HepG2 (cell line): Measurements from ENCODE around the gene ARID5B. TPM values are rescaled to one million over a fixed set of nuclear protein-coding genes. Genes with fewer than 3 reads are reported as not detected.

Experiments
- AKAP8 ChIP-seq: sonication (generic); formaldehyde crosslinking; IDR thresholded peaks from 2 replicates; pipeline ENCODE4 v1.5.1; 2020; ENCODE audit warnings: mild to moderate bottlenecking, missing genetic modification reagents
- ARID5B ChIP-seq: IDR thresholded peaks from 2 replicates; pipeline ENCODE4 v1.4.0; 2020; ENCODE audit warnings: mild to moderate bottlenecking, missing genetic modification reagents
- ATF4 ChIP-seq, 2 experiments: fragments of 450-650 bp in 1 of 2; sonication (generic) in 1 of 2; formaldehyde crosslinking; IDR thresholded peaks; 2 replicates each; pipeline versions ENCODE4 v1.5.0 to v1.8.0; 2020 to 2022; ENCODE audit warnings: mild to moderate bottlenecking in 1 of 2, missing genetic modification reagents in 1 of 2
- ATF5 ChIP-seq: sonication (generic); formaldehyde crosslinking; IDR thresholded peaks from 2 replicates; pipeline ENCODE4 v1.4.0; 2020; ENCODE audit warnings: mild to moderate bottlenecking, low read depth, missing genetic modification reagents
- CAMTA2 ChIP-seq: sonication (generic); formaldehyde crosslinking; IDR thresholded peaks from 2 replicates; pipeline ENCODE4 v1.4.0; 2020; ENCODE audit warnings: mild to moderate bottlenecking, missing genetic modification reagents, borderline replicate concordance
- EP300 ChIP-seq, 3 experiments: sonication (generic) in 1 of 3; formaldehyde crosslinking in 1 of 3; IDR thresholded peaks; 2 replicates each; pipeline versions ENCODE4 v1.5.1 to v1.6.1; 2011 to 2020; ENCODE audit warnings: low read depth in 2 of 3, low read length in 2 of 3, borderline replicate concordance in 1 of 3, improper control_type of control experiment in 1 of 3, mild to moderate bottlenecking in 1 of 3, missing genetic modification reagents in 1 of 3, moderate library complexity in 1 of 3
- ERF ChIP-seq: IDR thresholded peaks from 2 replicates; pipeline ENCODE4 v1.6.1; 2018; ENCODE audit warnings: missing biosample characterization, missing genetic modification reagents
- GTF2F1 ChIP-seq: fragments of 150-350 bp; IDR thresholded peaks from 2 replicates; pipeline ENCODE4 v1.6.1; 2014; ENCODE audit warnings: low read length
- KLF16 ChIP-seq, 2 experiments: sonication (generic) in 1 of 2; formaldehyde crosslinking in 1 of 2; IDR thresholded peaks; 2 replicates each; pipeline versions ENCODE4 v1.6.1 to v1.8.0; 2016 to 2023; ENCODE audit warnings: missing genetic modification reagents in 2 of 2, missing compliant biosample characterization in 1 of 2
- KMT2A ChIP-seq: sonication (generic); formaldehyde crosslinking; IDR thresholded peaks from 2 replicates; pipeline ENCODE4 v1.4.0; 2020; ENCODE audit warnings: missing genetic modification reagents
- USF2 ChIP-seq, 2 experiments: sonication (generic) in 1 of 2; formaldehyde crosslinking in 1 of 2; IDR thresholded peaks; 2 replicates each; pipeline versions ENCODE4 v1.5.1 to v1.6.1; 2011 to 2020; ENCODE audit warnings: borderline replicate concordance in 1 of 2, low read depth in 1 of 2, low read length in 1 of 2, mild to moderate bottlenecking in 1 of 2, missing genetic modification reagents in 1 of 2, moderate library complexity in 1 of 2
- ZBTB46 ChIP-seq: sonication (generic); formaldehyde crosslinking; IDR thresholded peaks from 2 replicates; pipeline ENCODE4 v1.4.0; 2020; ENCODE audit warnings: mild to moderate bottlenecking, missing genetic modification reagents, borderline replicate concordance
- ZNF564 ChIP-seq: sonication (generic); formaldehyde crosslinking; IDR thresholded peaks from 2 replicates; pipeline ENCODE4 v1.8.1; 2023; ENCODE audit warnings: mild to moderate bottlenecking, missing genetic modification reagents
- ZNF639 ChIP-seq: conservative IDR thresholded peaks from 2 replicates; pipeline ENCODE4 v1.6.1; 2018; ENCODE audit warnings: missing genetic modification reagents
- ZNF891 ChIP-seq: sonication (generic); formaldehyde crosslinking; IDR thresholded peaks from 2 replicates; pipeline ENCODE4 v1.5.0; 2020; ENCODE audit warnings: mild to moderate bottlenecking, missing genetic modification reagents
- polyA plus RNA-seq, 8 experiments: library from polyadenylated mRNA; depleted of rRNA in 3 of 8; stranded (reverse) in 7 of 8; unstranded in 1 of 8; fragments of >200 nt; fragmentation: Illumina TruSeq in 4 of 8; extraction: Trizol in 4 of 8; gene quantifications; 2 replicates each; pipeline versions ENCODE4 v1.2.1 to v1.2.3, GENCODE V29; 2011 to 2016; ENCODE audit warnings: low read depth in 4 of 8, missing spikeins in 1 of 8, mixed read lengths in 1 of 8; ENCODE audit not compliant: insufficient read depth in 1 of 8
- total RNA-seq, 5 experiments: library from RNA; depleted of rRNA; stranded (reverse); fragments of >200 nt; fragmentation: Illumina TruSeq; extraction: Trizol; gene quantifications; 2 replicates each; pipeline ENCODE4 v1.2.3, GENCODE V29; 2016; ENCODE audit warnings: low read depth in 1 of 5

ARID5B gene
- total and polyA plus RNA-seq, 2 of the 13 experiments (the other 11 are each of a cell fraction or from before 2014, with no cell fraction given): 6.2 to 21.1 TPM

GRCh38 chr10:62045765-62046521, 144.4 kb downstream of the ARID5B start (continued):
- TF ChIP-seq EP300 (IDR thresholded peaks at IDR 0.05; ENCODE audit: low read depth in 2 of 2, low read length in 2 of 2) (peak in 1 of 2 experiments; percentile 37; a peak in 2 of 4 replicates), EP300 (CRISPR knock-in tag; IDR thresholded peaks at IDR 0.05; ENCODE audit: borderline replicate concordance) (no peak), USF2 (IDR thresholded peaks at IDR 0.05; ENCODE audit: low read depth, low read length) (no peak), USF2 (CRISPR knock-in tag; IDR thresholded peaks at IDR 0.05; ENCODE audit: borderline replicate concordance) (no peak), KMT2A (CRISPR knock-in tag) (no peak), ATF4 (CRISPR knock-in tag; IDR thresholded peaks at IDR 0.05) (peak in 1 of 2 experiments; percentile 43; a peak in 1 of 4 replicates), ERF (CRISPR knock-in tag) (no peak), ZNF891 (CRISPR knock-in tag) (no peak), ZNF564 (CRISPR knock-in tag) (no peak), ZBTB46 (CRISPR knock-in tag) (no peak), CAMTA2 (no peak), GTF2F1 (no peak), ARID5B (CRISPR knock-in tag) (peak; percentile 80), KLF16 (CRISPR knock-in tag; IDR thresholded peaks at IDR 0.05) (no peak), AKAP8 (CRISPR knock-in tag) (no peak), ATF5 (no peak), ZNF639 (no peak)
